ENCODE results near the gene RGL2. TPM values are rescaled to one million over a fixed set of nuclear protein-coding genes. Genes with fewer than 3 reads are reported as not detected.

Gene RGL2
- total and polyA plus RNA-seq, 2 of the 4 experiments (the other 2 are of a cell fraction), result 4.1 to 26.9 TPM

DNA sequence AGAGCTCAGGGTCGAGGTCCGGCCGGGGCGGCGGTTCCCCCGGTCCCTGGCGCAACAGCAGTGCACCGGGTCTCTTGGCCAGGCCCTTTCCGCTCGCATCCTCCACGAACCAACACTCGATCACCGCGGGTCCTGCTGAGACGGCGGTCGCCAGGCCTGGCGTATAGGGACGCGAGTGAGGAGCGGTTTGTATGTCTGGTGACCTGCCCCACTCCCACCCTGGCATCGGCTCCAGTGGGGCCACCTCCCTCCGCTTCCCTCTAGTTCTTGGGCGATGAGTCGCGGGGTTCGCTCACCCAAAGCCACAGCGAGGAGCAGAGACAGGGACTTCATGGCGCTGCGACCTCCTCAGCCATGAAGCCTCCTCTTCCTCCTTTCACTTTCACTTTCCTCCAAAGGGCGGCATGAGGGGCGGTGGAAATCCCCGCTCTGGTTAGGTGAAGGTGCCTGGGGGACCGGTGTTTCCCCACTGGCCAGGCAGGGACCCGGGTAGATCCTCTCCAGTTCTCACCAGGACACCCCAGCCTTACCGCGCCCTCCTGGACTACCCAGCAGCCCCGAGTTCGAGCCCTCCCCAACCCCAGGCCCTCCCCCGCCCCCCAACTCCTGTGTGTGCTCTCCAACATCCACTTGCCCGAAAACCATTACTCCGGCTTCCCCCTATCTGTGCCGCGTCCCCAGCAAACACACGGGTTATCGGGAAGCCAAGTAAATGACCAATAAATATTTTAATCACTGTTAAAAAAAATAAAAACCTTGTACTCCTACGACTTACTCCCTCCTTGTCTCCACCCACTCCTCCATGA, 15.2 kb upstream of the RGL2 start, which contains the start of gene TAPBP:
TSS of gene TAPBP (minus strand) at position 370 of the 806 bp plus-strand sequence. CDS start at position 333, 37 bp downstream.
- CTCF ChIA-PET, result no interaction called here
- peak within 1 kb of the TSS; percentile 97 for H3K27ac ChIP-seq (ENCODE audit: insufficient read depth, low read length)
- BruUV-seq (replicated peaks), result TSS peak; percentile 96

More for the DNA sequence above, 15.2 kb upstream of the RGL2 start, which contains the start of gene TAPBP:
- Histone ChIP-seq H2BK20ac (ENCODE audit: low read depth, low read length) (peak within 1 kb of the TSS; percentile 68), H3K9ac (ENCODE audit: low read depth, low read length) (peak within 1 kb of the TSS; percentile 96), H3K9me3 (ENCODE audit: control insufficient read depth, insufficient read depth, low read length) (no peaks in the 10 kb centered on the region), H3K36me3 (ENCODE audit: control insufficient read depth, insufficient read depth, low read length) (peaks cover 6% of the 10 kb centered on the region), H4K8ac (ENCODE audit: low read depth in 2 of 2, low read length in 2 of 2) (peak within 1 kb of the TSS; percentile 79 to 96), H3K18ac (ENCODE audit: low read depth, low read length) (peak within 1 kb of the TSS; percentile 57), H2BK15ac (ENCODE audit: low read depth, low read length) (peak within 1 kb of the TSS; percentile 53; the same call in 2 of the 3 replicates), H4K20me1 (ENCODE audit: insufficient read depth, low read length) (peaks cover 17% of the 10 kb centered on the region), H3K14ac (replicated peaks; ENCODE audit: low read depth, low read length) (peak within 1 kb of the TSS; percentile 98), H3K9me1 (ENCODE audit: insufficient read depth, low read length) (peaks cover 11% of the 10 kb centered on the region), H3K4me1 (ENCODE audit: control insufficient read depth, insufficient read depth, low read length) (peaks cover 14% of the 10 kb centered on the region), H3K4me2 (ENCODE audit: low read depth, low read length) (peak within 1 kb of the TSS; percentile 98), H3K4me3 (ENCODE audit: insufficient read depth, low read depth, low read length) (peak within 1 kb of the TSS; percentile 64), H2BK120ac (ENCODE audit: low read depth, low read length) (peak within 1 kb of the TSS; percentile 92), H2AFZ (replicated peaks; ENCODE audit: low read length, poor library complexity) (peak within 1 kb of the TSS; percentile 96), H2AK9ac (replicated peaks; ENCODE audit: low read depth, low read length, poor library complexity) (peak within 1 kb of the TSS; percentile 99), H4K91ac (ENCODE audit: insufficient read depth, low read depth, low read length) (peak within 1 kb of the TSS; percentile 95), H4K5ac (ENCODE audit: low read depth, low read length) (peak within 1 kb of the TSS; percentile 51), H3K23ac (ENCODE audit: low read depth, low read length) (peak within 1 kb of the TSS; percentile 99), H3K4ac (ENCODE audit: low read depth, low read length) (peak within 1 kb of the TSS; percentile 98), H3K27me3 (ENCODE audit: control insufficient read depth, insufficient read depth, low read length) (no peaks in the 10 kb centered on the region), H3K79me1 (ENCODE audit: low read depth in 1 of 2, low read length in 2 of 2) (peaks cover 24 to 74% of the 10 kb centered on the region in 2 experiments; a peak in 3 of 4 replicates), H2AK5ac (ENCODE audit: low read depth, low read length) (peak within 1 kb of the TSS; percentile 98), H2BK5ac (ENCODE audit: low read depth, low read length, poor library complexity, severe bottlenecking) (peak within 1 kb of the TSS; percentile 95), H3K56ac (ENCODE audit: extremely low read depth, insufficient read depth, low read length) (peak within 1 kb of the TSS; percentile 94)
- WGBS, 2 experiments (ENCODE audit: extremely low coverage in 2 of 2, insufficient read length in 1 of 2), result no CpG with 5 or more reads among the region's 47 CpGs
- DNase-seq, result peak; percentile 72
- ATAC-seq (ENCODE audit: low read depth), result peak; percentile 16
- intact Hi-C loops (cut with micrococcal nuclease) (loop anchor here (1.0 to 5.0 kb wide), 3 partner anchors 15 to 103 kb away; partner anchors contain the start of gene CUTA), dilution Hi-C loops (cut with HindIII; ENCODE audit: low sequenced_read_pairs, unreplicated experiment) (no loop called here), in situ Hi-C loops (cut with MboI; ENCODE audit: low sequenced_read_pairs) (no loop called here)
- POLR2A ChIA-PET (ENCODE audit: unreplicated experiment), result interaction anchor here (1.2 kb wide), 1 partner anchor 14 kb away, joined by 3 read pairs; no protein-coding TSS in a partner anchor
- TF ChIP-seq NFE2L2 (IDR thresholded peaks at IDR 0.05; ENCODE audit: low read depth, low read length) (no peak), CEBPB (IDR thresholded peaks at IDR 0.05; ENCODE audit: low read depth, low read length) (no peak), RAD21 (IDR thresholded peaks at IDR 0.05; ENCODE audit: low read length) (no peak), POLR2A (IDR thresholded peaks at IDR 0.05; ENCODE audit: low read depth, low read length) (peak; percentile 75), ELK1 (IDR thresholded peaks at IDR 0.05; ENCODE audit: borderline replicate concordance, low read depth, low read length) (no peak), RCOR1 (IDR thresholded peaks at IDR 0.05; ENCODE audit: insufficient replicate concordance, low read length) (no peak), CHD1 (IDR thresholded peaks at IDR 0.05; ENCODE audit: low read depth, low read length) (no peak), MAZ (IDR thresholded peaks at IDR 0.05; ENCODE audit: borderline replicate concordance, low read depth, low read length) (peak; percentile 8; the same call in 1 of the 2 replicates), MXI1 (IDR thresholded peaks at IDR 0.05; ENCODE audit: borderline replicate concordance, low read depth, low read length) (no peak)

Measured in IMR-90 (cell line).